ENCODE results near the gene CCKAR.

CCKAR gene

GRCh38 chr4:26471890-26472289 lies 18.4 kb downstream of the CCKAR start:
- Histone ChIP-seq H3K79me2 (ENCODE audit: insufficient read depth, low read length) (no peaks in the 10 kb centered on the region), H3K4me1 (ENCODE audit: insufficient read depth, low read length, severe bottlenecking) (no peaks in the 10 kb centered on the region), H3K36me3 (ENCODE audit: insufficient read depth, low read length) (no peaks in the 10 kb centered on the region), H3K4me2 (ENCODE audit: low read length) (no peak overlapping the region), H3F3A (ENCODE audit: insufficient read depth, low read length) (no peaks in the 10 kb centered on the region), H2AFZ (ENCODE audit: low read length) (no peak overlapping the region), H3K9me2 (ENCODE audit: low read depth, low read length) (no peaks in the 10 kb centered on the region), H3K27me3 (ENCODE audit: insufficient read depth, low read length) (no peaks in the 10 kb centered on the region), H3K9ac (ENCODE audit: low read length) (no peak overlapping the region), H3K27ac (ENCODE audit: low read depth, low read length, poor library complexity, severe bottlenecking) (no peak overlapping the region), H3K9me3 (ENCODE audit: low read length) (no peaks in the 10 kb centered on the region), H4K20me1 (ENCODE audit: insufficient read depth, low read length) (no peaks in the 10 kb centered on the region), H3K4me3 (ENCODE audit: low read depth, low read length, poor library complexity, severe bottlenecking) (no peak overlapping the region)
- no peak for TF ChIP-seq EZH2 (IDR thresholded peaks at IDR 0.05; ENCODE audit: borderline replicate concordance, low read length)
- no peak for TF ChIP-seq CTCF (IDR thresholded peaks at IDR 0.05; ENCODE audit: low read length)

- H3K36me3 ChIP-seq (ENCODE audit: insufficient read depth, low read length): no peaks in the 10 kb centered on the region
- no peak overlapping the region for H2AFZ ChIP-seq (ENCODE audit: low read length)
- no peak overlapping the region for H3K27ac ChIP-seq (ENCODE audit: low read depth, low read length, poor library complexity, severe bottlenecking)
- H4K20me1 ChIP-seq (ENCODE audit: insufficient read depth, low read length): no peaks in the 10 kb centered on the region
- no peaks in the 10 kb centered on the region for H3K9me2 ChIP-seq (ENCODE audit: low read depth, low read length)
- H3K4me1 ChIP-seq (ENCODE audit: insufficient read depth, low read length, severe bottlenecking): no peaks in the 10 kb centered on the region
- no peak overlapping the region for H3K4me2 ChIP-seq (ENCODE audit: low read length)
- H3K4me3 ChIP-seq (ENCODE audit: low read depth, low read length, poor library complexity, severe bottlenecking): no peak overlapping the region
- no peak overlapping the region for H3K9ac ChIP-seq (ENCODE audit: low read length)
- TF ChIP-seq EZH2 (IDR thresholded peaks at IDR 0.05; ENCODE audit: borderline replicate concordance, low read length): no peak
- no peak for TF ChIP-seq CTCF (IDR thresholded peaks at IDR 0.05; ENCODE audit: low read length)
- no peaks in the 10 kb centered on the region for H3F3A ChIP-seq (ENCODE audit: insufficient read depth, low read length)
- H3K79me2 ChIP-seq (ENCODE audit: insufficient read depth, low read length): no peaks in the 10 kb centered on the region
- no peaks in the 10 kb centered on the region for H3K27me3 ChIP-seq (ENCODE audit: insufficient read depth, low read length)
- H3K9me3 ChIP-seq (ENCODE audit: low read length): no peaks in the 10 kb centered on the region
Measured at GRCh38 chr4:26468977-26469376, 21.3 kb downstream of the CCKAR start.

GRCh38 chr4:26468283-26468949 lies 21.9 kb downstream of the CCKAR start:
- no peaks in the 10 kb centered on the region for H3K36me3 ChIP-seq (ENCODE audit: insufficient read depth, low read length)
- H3K4me1 ChIP-seq (ENCODE audit: insufficient read depth, low read length, severe bottlenecking): no peaks in the 10 kb centered on the region
- no peak overlapping the region for H3K9ac ChIP-seq (ENCODE audit: low read length)
- no peaks in the 10 kb centered on the region for H3K9me2 ChIP-seq (ENCODE audit: low read depth, low read length)
- no peak overlapping the region for H3K27ac ChIP-seq (ENCODE audit: low read depth, low read length, poor library complexity, severe bottlenecking)
- H3K9me3 ChIP-seq (ENCODE audit: low read length): no peaks in the 10 kb centered on the region
- no peak overlapping the region for H2AFZ ChIP-seq (ENCODE audit: low read length)
- no peak overlapping the region for H3K4me2 ChIP-seq (ENCODE audit: low read length)
- H3K79me2 ChIP-seq (ENCODE audit: insufficient read depth, low read length): no peaks in the 10 kb centered on the region
- H4K20me1 ChIP-seq (ENCODE audit: insufficient read depth, low read length): no peaks in the 10 kb centered on the region
- H3F3A ChIP-seq (ENCODE audit: insufficient read depth, low read length): no peaks in the 10 kb centered on the region
- TF ChIP-seq EZH2 (IDR thresholded peaks at IDR 0.05; ENCODE audit: borderline replicate concordance, low read length) (no peak), CTCF (IDR thresholded peaks at IDR 0.05; ENCODE audit: low read length) (no peak)
- no peaks in the 10 kb centered on the region for H3K27me3 ChIP-seq (ENCODE audit: insufficient read depth, low read length)
- no peak overlapping the region for H3K4me3 ChIP-seq (ENCODE audit: low read depth, low read length, poor library complexity, severe bottlenecking)

Data from OCI-LY1 (cell line).